IMR-90 (cell line): ENCODE results near the gene JPT1. TPM values are rescaled to one million over a fixed set of nuclear protein-coding genes. Genes with fewer than 3 reads are reported as not detected.
"Not testable (repeated sequence)": the region's sequence is repeated elsewhere in the genome, so short reads cannot be mapped to it uniquely, and the experiment has no call there.

Experiments
- ATAC-seq: fragments of 200-7000 bp; cut with Tn5 transposase; 2 replicates; pipeline ENCODE4 v1.9.1; 2020; ENCODE audit warnings: low read depth, mild to moderate bottlenecking, moderate library complexity
- BruUV-seq: library from RNA; stranded (reverse); fragments of 400-500 nt; replicated peaks from 2 replicates; lab custom pipeline; 2021; lab: Mats Ljungman, UMichigan
- CTCF ChIA-PET: fragments of 300-600 bp; formaldehyde crosslinking; extraction: SDS; loops from one replicate; lab custom pipeline; 2021; ENCODE audit warnings: antibody characterized with exemption; lab: Yijun Ruan, JAX
- POLR2A ChIA-PET: fragments of 300-600 bp; sonication (Branson Sonifier 250); formaldehyde crosslinking; loops from one replicate; lab custom pipeline; 2022; ENCODE audit warnings: antibody characterized with exemption; ENCODE audit not compliant: unreplicated experiment; lab: Charles Lee
- DNase-seq: peaks from one replicate; pipeline ENCODE4 v3.0.0; 2013
- H2AFZ ChIP-seq: replicated peaks from 2 replicates; pipeline ENCODE3; 2013; ENCODE audit warnings: low read length, mild to moderate bottlenecking; ENCODE audit not compliant: poor library complexity
- H2AK5ac ChIP-seq: 2 replicates; pipeline ENCODE4 v1.6.1; 2013; ENCODE audit warnings: low read depth, low read length, inconsistent platforms
- H2AK9ac ChIP-seq: replicated peaks from 2 replicates; pipeline ENCODE3; 2013; ENCODE audit warnings: mild to moderate bottlenecking, low read depth, low read length, moderate library complexity; ENCODE audit not compliant: poor library complexity
- H2BK120ac ChIP-seq: 2 replicates; pipeline ENCODE4 v1.6.1; 2013; ENCODE audit warnings: low read depth, low read length, inconsistent platforms
- H2BK15ac ChIP-seq: 3 replicates; pipeline ENCODE4 v1.6.1; 2013; ENCODE audit warnings: low read depth, low read length, inconsistent platforms
- H2BK20ac ChIP-seq: 2 replicates; pipeline ENCODE4 v1.6.1; 2013; ENCODE audit warnings: low read depth, mild to moderate bottlenecking, inconsistent platforms, low read length, moderate library complexity
- H2BK5ac ChIP-seq: 2 replicates; pipeline ENCODE4 v1.6.1; 2013; ENCODE audit warnings: mild to moderate bottlenecking, low read depth, low read length, inconsistent platforms; ENCODE audit not compliant: poor library complexity, severe bottlenecking
- H3K14ac ChIP-seq: replicated peaks from 2 replicates; pipeline ENCODE4 v1.6.1; 2013; ENCODE audit warnings: low read depth, low read length, inconsistent platforms
- H3K18ac ChIP-seq: 2 replicates; pipeline ENCODE4 v1.6.1; 2013; ENCODE audit warnings: low read depth, low read length, control low read depth
- H3K23ac ChIP-seq: 2 replicates; pipeline ENCODE4 v1.6.1; 2013; ENCODE audit warnings: low read depth, low read length, inconsistent platforms
- H3K27ac ChIP-seq: 2 replicates; pipeline ENCODE4 v1.5.1; 2013; ENCODE audit warnings: mild to moderate bottlenecking, control low read depth, low read length; ENCODE audit not compliant: insufficient read depth
- H3K27me3 ChIP-seq: 2 replicates; pipeline ENCODE4 v1.6.1; 2013; ENCODE audit warnings: low read length; ENCODE audit not compliant: control insufficient read depth, insufficient read depth
- H3K36me3 ChIP-seq: 2 replicates; pipeline ENCODE4 v1.6.1; 2013; ENCODE audit warnings: low read length, mixed read lengths; ENCODE audit not compliant: control insufficient read depth, insufficient read depth
- H3K4ac ChIP-seq: 2 replicates; pipeline ENCODE4 v1.6.1; 2013; ENCODE audit warnings: low read depth, low read length, inconsistent platforms
- H3K4me1 ChIP-seq: 2 replicates; pipeline ENCODE4 v1.6.1; 2013; ENCODE audit warnings: low read length, mixed read lengths; ENCODE audit not compliant: control insufficient read depth, insufficient read depth
- H3K4me2 ChIP-seq: 2 replicates; pipeline ENCODE4 v1.6.1; 2013; ENCODE audit warnings: low read depth, mild to moderate bottlenecking, control low read depth, low read length, moderate library complexity
- H3K4me3 ChIP-seq: 2 replicates; pipeline ENCODE4 v1.5.1; 2013; ENCODE audit warnings: low read depth, mild to moderate bottlenecking, control low read depth, low read length, moderate library complexity; ENCODE audit not compliant: insufficient read depth
- H3K56ac ChIP-seq: 2 replicates; pipeline ENCODE4 v1.6.1; 2013; ENCODE audit warnings: low read length, inconsistent platforms; ENCODE audit not compliant: insufficient read depth; ENCODE audit errors: extremely low read depth
- H3K79me1 ChIP-seq, 2 experiments: 2 replicates each; pipeline ENCODE4 v1.6.1; 2013; ENCODE audit warnings: low read length in 2 of 2, inconsistent platforms in 1 of 2, low read depth in 1 of 2
- H3K9ac ChIP-seq: 2 replicates; pipeline ENCODE4 v1.6.1; 2013; ENCODE audit warnings: low read depth, low read length, control low read depth
- H3K9me1 ChIP-seq: 2 replicates; pipeline ENCODE4 v1.6.1; 2013; ENCODE audit warnings: low read length, inconsistent platforms; ENCODE audit not compliant: insufficient read depth
- H3K9me3 ChIP-seq: 2 replicates; pipeline ENCODE4 v1.6.1; 2013; ENCODE audit warnings: low read length; ENCODE audit not compliant: control insufficient read depth, insufficient read depth
- H4K20me1 ChIP-seq: 2 replicates; pipeline ENCODE4 v1.6.1; 2013; ENCODE audit warnings: low read length, inconsistent platforms; ENCODE audit not compliant: insufficient read depth
- H4K5ac ChIP-seq: 2 replicates; pipeline ENCODE4 v1.6.1; 2013; ENCODE audit warnings: mild to moderate bottlenecking, low read depth, low read length, control low read depth
- H4K8ac ChIP-seq, 2 experiments: 2 replicates each; pipeline ENCODE4 v1.6.1; 2013; ENCODE audit warnings: low read depth in 2 of 2, low read length in 2 of 2, control low read depth in 1 of 2, inconsistent platforms in 1 of 2
- H4K91ac ChIP-seq: 2 replicates; pipeline ENCODE4 v1.6.1; 2013; ENCODE audit warnings: low read depth, low read length, inconsistent platforms; ENCODE audit not compliant: insufficient read depth
- WGBS, 2 experiments: methylation state at CpG; one replicate each; pipeline versions ENCODE4 v1.1.5 to v1.1.7; 2013; ENCODE audit warnings: missing lambda C conversion rate in 2 of 2; ENCODE audit not compliant: insufficient read length in 1 of 2; ENCODE audit errors: extremely low coverage in 2 of 2; 5-methylcytosine and 5-hydroxymethylcytosine counted together
- dilution Hi-C: fragments of 300-500 bp; cut with HindIII; formaldehyde crosslinking; loops from one replicate; pipeline ENCODE4 v1.14.3; 2018; ENCODE audit warnings: low sequenced_read_pairs; ENCODE audit not compliant: unreplicated experiment
- in situ Hi-C: fragments of 300-500 bp; cut with MboI; formaldehyde crosslinking; loops from 3 replicates; pipeline ENCODE4 v1.14.3; 2019; ENCODE audit warnings: low sequenced_read_pairs, inconsistent platforms, mixed read lengths
- intact Hi-C: fragments of 100-400 bp; cut with micrococcal nuclease; formaldehyde crosslinking; loops from 2 replicates; pipeline ENCODE4 v1.10.0; 2022
- polyA plus RNA-seq, 3 experiments: library from polyadenylated mRNA; depleted of rRNA; stranded (reverse); fragments of >200 nt; gene quantifications; 2 replicates each; pipeline ENCODE4 v1.2.3, GENCODE V29; 2012; ENCODE audit warnings: low replicate concordance in 1 of 3
- total RNA-seq: library from RNA; depleted of rRNA; stranded (reverse); fragments of >200 nt; gene quantifications from 2 replicates; pipeline ENCODE4 v1.2.3, GENCODE V29; 2012

Gene JPT1
- total and polyA plus RNA-seq, 2 of the 4 experiments (the other 2 are of a cell fraction): 118 to 272 TPM

DNA sequence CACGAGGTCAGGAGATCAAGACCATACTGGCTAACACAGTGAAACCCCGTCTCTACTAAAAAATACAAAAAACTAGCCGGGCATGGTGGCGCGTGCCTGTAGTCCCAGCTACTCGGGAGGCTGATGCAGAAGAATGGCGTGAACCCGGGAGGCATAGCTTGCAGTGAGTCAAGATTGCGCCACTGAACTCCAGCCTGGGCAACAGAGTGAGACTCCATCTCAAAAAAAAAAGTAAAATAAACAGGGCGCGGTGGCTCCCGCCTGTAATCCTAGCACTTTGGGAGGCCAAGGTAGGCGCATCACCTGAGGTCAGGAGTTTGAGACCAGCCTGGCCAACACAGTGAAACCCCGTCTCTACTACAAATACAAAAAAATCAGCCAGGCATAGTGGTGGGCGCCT, 10.3 kb upstream of the JPT1 start:
- H2AFZ ChIP-seq, H4K20me1 ChIP-seq, H4K5ac ChIP-seq, intact Hi-C loops, H4K8ac ChIP-seq, H3K56ac ChIP-seq, POLR2A ChIA-PET, H3K4me3 ChIP-seq, H2AK5ac ChIP-seq, H3K9me3 ChIP-seq, H3K9ac ChIP-seq, H3K27ac ChIP-seq, H4K91ac ChIP-seq, CTCF ChIA-PET, H3K14ac ChIP-seq, ATAC-seq, H2BK5ac ChIP-seq, dilution Hi-C loops, H3K18ac ChIP-seq, BruUV-seq, H2BK15ac ChIP-seq, H3K23ac ChIP-seq, H2BK20ac ChIP-seq, H3K4ac ChIP-seq, H3K4me1 ChIP-seq, DNase-seq, H3K4me2 ChIP-seq, H3K9me1 ChIP-seq, H2AK9ac ChIP-seq, H2BK120ac ChIP-seq, in situ Hi-C loops, H3K27me3 ChIP-seq: not testable (repeated sequence)
- Histone ChIP-seq H3K79me1 (peaks cover 6 to 33% of the 10 kb centered on the region in 2 experiments; a peak in 3 of 4 replicates), H3K36me3 (peaks cover 38% of the 10 kb centered on the region)
- 95% methylated on average over 9 of the region's 15 CpGs; no CpG with 5 or more reads in 1 of the 2 experiments for WGBS, 2 experiments
